Astrocyte of the cerebellum (primary cell): ENCODE data around the gene MAPRE2.

Experiments used
- DNase-seq: peaks from one replicate; pipeline ENCODE4 v3.0.0-alpha.2; 2011; ENCODE audit warnings: low read depth
- H3K4me3 ChIP-seq: 2 replicates; pipeline ENCODE4 v1.5.1; 2011; ENCODE audit warnings: mild to moderate bottlenecking, low read depth, low read length, moderate library complexity
- CTCF ChIP-seq: IDR thresholded peaks from 2 replicates; pipeline ENCODE4 v1.5.1; 2012; ENCODE audit warnings: low read length, low read depth, moderate library complexity, mild to moderate bottlenecking; ENCODE audit errors: missing control alignments
- in situ Hi-C: cut with HindIII; loops from 2 replicates; pipeline ENCODE4 v1.10.0; 2017; ENCODE audit warnings: low sequenced_read_pairs

The MAPRE2 gene

GRCh38 chr18:35062408-35062807 lies 21.2 kb downstream of the MAPRE2 start:
- H3K4me3 ChIP-seq, result no peak overlapping the region
- no peak for TF ChIP-seq CTCF
- DNase-seq, result no peak

GRCh38 chr18:35063875-35064690 lies 22.9 kb downstream of the MAPRE2 start:
- no peak for TF ChIP-seq CTCF
- DNase-seq, result no peak
- in situ Hi-C loops, result no loop called here
- H3K4me3 ChIP-seq, result no peak overlapping the region

More at GRCh38 chr18:35062408-35062807, 21.2 kb downstream of the MAPRE2 start:
- in situ Hi-C loops, result no loop called here

GRCh38 chr18:35067454-35067853 lies 26.2 kb downstream of the MAPRE2 start:
- no peak for DNase-seq
- in situ Hi-C loops, result no loop called here
- no peak for TF ChIP-seq CTCF
- no peak overlapping the region for H3K4me3 ChIP-seq

- in situ Hi-C loops, result no loop called here
- TF ChIP-seq CTCF, result no peak
- no peak overlapping the region for H3K4me3 ChIP-seq
- no peak for DNase-seq
These were observed 30.6 kb downstream of the MAPRE2 start for GRCh38 chr18:35071819-35072247.

- TF ChIP-seq CTCF, result no peak
- in situ Hi-C loops, result no loop called here
- no peak for DNase-seq
- H3K4me3 ChIP-seq, result no peak overlapping the region
These were observed 31.4 kb downstream of the MAPRE2 start for GRCh38 chr18:35072616-35073015.

GRCh38 chr18:35073186-35074105 lies 32.2 kb downstream of the MAPRE2 start:
- in situ Hi-C loops, result no loop called here
- TF ChIP-seq CTCF, result no peak
- H3K4me3 ChIP-seq, result no peak overlapping the region
- no peak for DNase-seq
